GM23338 (cell line): Measurements from ENCODE around the gene RAPGEFL1. TPM values are rescaled to one million over a fixed set of nuclear protein-coding genes. Genes with fewer than 3 reads are reported as not detected.
A peak's percentile ranks its signal among the peaks of the same experiment; 100 is the strongest.

Experiments
- ATAC-seq: fragments of 200-7000 bp; cut with Tn5 transposase; 3 replicates; pipeline ENCODE4 v1.9.1; 2020
- DNase-seq: peaks from one replicate; pipeline ENCODE4 v3.0.0-alpha.2; 2015; ENCODE audit warnings: low spot score
- H2AFZ ChIP-seq: fragments of 200-600 bp; sonication (generic); 2 replicates; pipeline ENCODE4 v1.8.0; 2016; ENCODE audit warnings: antibody characterized with exemption, mild to moderate bottlenecking, moderate library complexity
- H3F3A ChIP-seq: fragments of 200-600 bp; sonication (generic); replicated peaks from 2 replicates; pipeline ENCODE4 v1.8.0; 2017; ENCODE audit warnings: antibody characterized with exemption, mixed run types, low read depth
- H3K27ac ChIP-seq: fragments of 200-600 bp; sonication (generic); 2 replicates; pipeline ENCODE4 v1.6.1; 2016; ENCODE audit warnings: low read depth
- H3K27me3 ChIP-seq: fragments of 200-600 bp; sonication (generic); 2 replicates; pipeline ENCODE4 v1.8.0; 2016; ENCODE audit warnings: mild to moderate bottlenecking, mixed run types, moderate library complexity; ENCODE audit not compliant: insufficient read depth
- H3K36me3 ChIP-seq: fragments of 200-600 bp; sonication (generic); 2 replicates; pipeline ENCODE4 v1.8.0; 2016; ENCODE audit warnings: mild to moderate bottlenecking; ENCODE audit not compliant: insufficient read depth
- H3K4me1 ChIP-seq: fragments of 200-600 bp; sonication (generic); 2 replicates; pipeline ENCODE4 v1.8.0; 2016; ENCODE audit warnings: mild to moderate bottlenecking, moderate library complexity; ENCODE audit not compliant: insufficient read depth
- H3K4me2 ChIP-seq: fragments of 200-600 bp; sonication (generic); 2 replicates; pipeline ENCODE4 v1.7.1; 2017; ENCODE audit warnings: mixed run types
- H3K4me3 ChIP-seq: fragments of 200-600 bp; sonication (generic); 2 replicates; pipeline ENCODE4 v1.6.1; 2016; ENCODE audit warnings: mixed run types
- H3K79me2 ChIP-seq: fragments of 200-600 bp; sonication (generic); replicated peaks from 2 replicates; pipeline ENCODE4 v1.8.0; 2017; ENCODE audit warnings: mild to moderate bottlenecking; ENCODE audit not compliant: insufficient read depth
- H3K9me2 ChIP-seq: fragments of 200-600 bp; sonication (generic); 2 replicates; pipeline ENCODE4 v1.8.0; 2017; ENCODE audit not compliant: insufficient read depth
- H4K20me1 ChIP-seq: fragments of 200-600 bp; sonication (generic); replicated peaks from 2 replicates; pipeline ENCODE4 v1.8.0; 2017; ENCODE audit warnings: mild to moderate bottlenecking; ENCODE audit not compliant: insufficient read depth
- H3K27ac Mint-ChIP-seq: 2 replicates; pipeline ENCODE4 v1.8.0; 2020; ENCODE audit warnings: inconsistent platforms, mild to moderate bottlenecking, moderate library complexity, mixed read lengths
- H3K27me3 Mint-ChIP-seq: 3 replicates; pipeline ENCODE4 v1.8.0; 2022; ENCODE audit warnings: low read depth, mild to moderate bottlenecking, moderate library complexity, mixed read lengths, inconsistent platforms; ENCODE audit not compliant: insufficient read depth, poor library complexity
- H3K36me3 Mint-ChIP-seq: 3 replicates; pipeline ENCODE4 v1.8.0; 2021; ENCODE audit warnings: low read depth, mild to moderate bottlenecking, inconsistent platforms, moderate library complexity, mixed read lengths
- H3K4me1 Mint-ChIP-seq: 3 replicates; pipeline ENCODE4 v1.8.0; 2020; ENCODE audit warnings: mild to moderate bottlenecking, inconsistent platforms, mixed read lengths
- H3K4me3 Mint-ChIP-seq: 3 replicates; pipeline ENCODE4 v1.8.0; 2021; ENCODE audit warnings: moderate library complexity, mild to moderate bottlenecking, inconsistent platforms, mixed read lengths
- H3K9me3 Mint-ChIP-seq: 3 replicates; pipeline ENCODE4 v1.8.0; 2020; ENCODE audit warnings: moderate library complexity, mild to moderate bottlenecking, inconsistent platforms, mixed read lengths
- CREB1 ChIP-seq: fragments of 250-450 bp; sonication (Bioruptor Pico); IDR thresholded peaks from 2 replicates; pipeline ENCODE4 v1.5.0; 2020; ENCODE audit warnings: low read depth, mild to moderate bottlenecking, moderate library complexity
- CTCF ChIP-seq, 2 experiments: fragments of 200-600 bp in 1 of 2; sonication (generic) in 1 of 2; conservative IDR thresholded peaks; 2 replicates each; pipeline versions ENCODE4 v1.5.1 to v1.6.1; 2016 to 2017; ENCODE audit warnings: antibody characterized with exemption in 2 of 2, low read depth in 2 of 2, mild to moderate bottlenecking in 2 of 2, moderate library complexity in 1 of 2
- ETS1 ChIP-seq: IDR thresholded peaks from 2 replicates; pipeline ENCODE4 v1.6.1; 2016; ENCODE audit warnings: antibody characterized with exemption
- EZH2phosphoT487 ChIP-seq: fragments of 200-600 bp; sonication (generic); IDR thresholded peaks from one replicate; pipeline ENCODE4 v1.8.1; 2018; ENCODE audit warnings: antibody characterized with exemption; ENCODE audit not compliant: unreplicated experiment
- JUNB ChIP-seq: IDR thresholded peaks from one replicate; pipeline ENCODE4 v1.6.1; 2016; ENCODE audit warnings: antibody characterized with exemption; ENCODE audit not compliant: unreplicated experiment
- NANOG ChIP-seq: IDR thresholded peaks from 2 replicates; pipeline ENCODE4 v1.6.1; 2016; ENCODE audit warnings: antibody characterized with exemption, borderline replicate concordance
- REST ChIP-seq: IDR thresholded peaks from one replicate; pipeline ENCODE4 v1.6.1; 2018; ENCODE audit warnings: antibody characterized with exemption; ENCODE audit not compliant: unreplicated experiment
- ZNF114 ChIP-seq: fragments of 250-450 bp; sonication (Bioruptor Pico); IDR thresholded peaks from 2 replicates; pipeline ENCODE4 v1.5.0; 2020; ENCODE audit warnings: mild to moderate bottlenecking, moderate library complexity
- ZNF331 ChIP-seq: fragments of 250-450 bp; sonication (Bioruptor Pico); IDR thresholded peaks from 2 replicates; pipeline ENCODE4 v1.5.0; 2020; ENCODE audit warnings: low read depth, mild to moderate bottlenecking, moderate library complexity
- ZNF462 ChIP-seq: fragments of 250-450 bp; sonication (Bioruptor Pico); IDR thresholded peaks from 2 replicates; pipeline ENCODE4 v1.5.0; 2020; ENCODE audit warnings: mild to moderate bottlenecking, moderate library complexity
- polyA plus RNA-seq: library from polyadenylated mRNA; unstranded; fragments of >200 nt; fragmentation: Nextera tagmentation; extraction: Ambion mirVana; gene quantifications from 2 replicates; pipeline ENCODE4 v1.2.1, GENCODE V29; 2016
- total RNA-seq: library from RNA; depleted of rRNA; stranded (reverse); fragments of >200 nt; shearing (Covaris generic); gene quantifications from 2 replicates; pipeline ENCODE4 v1.2.3, GENCODE V29; 2014

Gene RAPGEFL1
- total and polyA plus RNA-seq, 2 experiments from 2014 or later: 6.7 to 14.0 TPM

- TF ChIP-seq ETS1 (no peak), ZNF114 (CRISPR knock-in tag) (no peak)
Observed at GRCh38 chr17:40148527-40148926, 28.7 kb upstream of the RAPGEFL1 start (continued).

- Histone ChIP-seq H3K4me3 (no peak overlapping the region), H3K9me2 (no peaks in the 10 kb centered on the region), H2AFZ (no peak overlapping the region), H3F3A (peaks cover 2% of the 10 kb centered on the region), H4K20me1 (peaks cover 35% of the 10 kb centered on the region), H3K79me2 (peaks cover 99% of the 10 kb centered on the region), H3K4me2 (no peak overlapping the region), H3K4me1 (no peaks in the 10 kb centered on the region), H3K36me3 (peaks cover 28% of the 10 kb centered on the region), H3K27ac (0 out of 2 replicates have a peak overlapping the region, but pooled peaks have one; percentile 26), H3K27me3 (no peaks in the 10 kb centered on the region)
- no peak overlapping the region; the same call in 2 of the 3 replicates for H3K4me3 Mint-ChIP-seq
- H3K4me1 Mint-ChIP-seq: no peaks in the 10 kb centered on the region; the same call in 2 of the 3 replicates
- H3K9me3 Mint-ChIP-seq: no peaks in the 10 kb centered on the region
- no peak for TF ChIP-seq ZNF331 (CRISPR knock-in tag)
- TF ChIP-seq ZNF462: no peak
- no peak for TF ChIP-seq JUNB
- TF ChIP-seq EZH2phosphoT487: no peak
- no peak for TF ChIP-seq REST
- TF ChIP-seq CREB1 (CRISPR knock-in tag): no peak
- TF ChIP-seq CTCF (conservative IDR thresholded peaks at IDR 0.05; ENCODE audit: low read depth in 2 of 2): no peak
- TF ChIP-seq NANOG: no peak
- TF ChIP-seq ETS1: no peak
- H3K36me3 Mint-ChIP-seq: peaks cover 83% of the 10 kb centered on the region
- H3K27ac Mint-ChIP-seq: no peak overlapping the region
- no peak for DNase-seq
- no peak for ATAC-seq
- peaks cover 10% of the 10 kb centered on the region for H3K27me3 Mint-ChIP-seq
Observed at GRCh38 chr17:40150276-40150675, 27.0 kb upstream of the RAPGEFL1 start.
